GM19193 (cell line): ENCODE results near the gene ZSCAN29.

Source experiments
- POLR2A ChIP-seq: IDR thresholded peaks from 4 replicates; pipeline ENCODE4 v1.6.1; 2011; ENCODE audit not compliant: insufficient read depth, insufficient read length; ENCODE audit errors: extremely low read depth

ZSCAN29 gene

DNA sequence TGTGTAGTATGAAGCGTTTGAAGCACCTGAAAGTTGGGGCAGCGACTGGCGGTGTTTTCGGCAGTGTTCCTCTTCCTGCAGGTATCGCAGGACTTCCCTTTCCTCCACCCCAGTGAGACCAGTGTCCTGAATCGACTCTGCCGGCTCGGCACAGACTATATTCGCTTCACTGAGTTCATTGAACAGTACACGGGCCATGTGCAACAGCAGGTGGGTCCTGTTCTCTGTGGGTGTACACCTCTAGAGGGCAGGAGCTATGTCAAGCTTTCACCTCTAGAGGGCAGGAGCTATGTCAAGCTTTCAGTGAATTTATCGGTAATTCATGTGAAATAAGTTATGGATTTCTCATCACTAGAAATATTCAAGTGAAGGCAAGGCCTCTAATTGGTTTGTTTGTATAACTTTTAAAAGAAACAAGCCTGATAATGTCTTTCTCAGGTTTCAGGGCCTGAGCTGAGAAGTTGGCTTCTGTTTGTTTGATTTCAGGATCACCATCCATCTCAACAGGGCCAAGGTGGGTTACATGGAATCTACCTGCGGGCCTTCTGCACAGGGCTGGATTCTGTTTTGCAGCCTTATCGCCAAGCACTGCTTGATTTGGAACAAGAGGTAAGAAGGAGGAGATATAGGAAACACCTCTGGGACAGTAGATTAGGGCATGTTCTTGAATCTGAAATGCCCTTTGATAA lies 5.3 kb upstream of the ZSCAN29 start:
- no peak for TF ChIP-seq POLR2A

GRCh38 chr15:43370310-43370974 lies 401 bp downstream of the ZSCAN29 start:
- no peak for TF ChIP-seq POLR2A

GRCh38 chr15:43361313-43361903 lies 9.4 kb downstream of the ZSCAN29 start:
- no peak for TF ChIP-seq POLR2A

DNA sequence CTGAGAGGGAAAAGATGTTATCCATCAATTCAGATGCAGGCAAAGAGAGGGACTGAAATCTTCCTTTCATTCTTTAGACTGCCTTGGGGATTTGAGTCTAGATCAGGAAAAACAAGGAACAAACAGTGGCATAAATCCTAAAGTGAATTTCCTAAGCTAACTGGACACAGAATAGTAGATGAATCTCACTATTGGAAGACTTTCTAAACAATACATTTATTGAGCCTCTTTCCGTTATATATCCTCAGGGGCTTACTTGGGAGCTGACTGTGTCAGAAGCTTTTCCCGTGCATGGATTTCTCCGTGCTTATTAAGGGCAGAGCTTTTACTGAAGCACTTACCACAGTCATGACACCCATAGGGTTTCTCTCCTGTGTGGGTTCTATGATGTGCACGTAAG lies 10.0 kb downstream of the ZSCAN29 start:
- TF ChIP-seq POLR2A, result no peak

- no peak for TF ChIP-seq POLR2A
Observed at GRCh38 chr15:43352693-43353382, 18.0 kb downstream of the ZSCAN29 start.

DNA sequence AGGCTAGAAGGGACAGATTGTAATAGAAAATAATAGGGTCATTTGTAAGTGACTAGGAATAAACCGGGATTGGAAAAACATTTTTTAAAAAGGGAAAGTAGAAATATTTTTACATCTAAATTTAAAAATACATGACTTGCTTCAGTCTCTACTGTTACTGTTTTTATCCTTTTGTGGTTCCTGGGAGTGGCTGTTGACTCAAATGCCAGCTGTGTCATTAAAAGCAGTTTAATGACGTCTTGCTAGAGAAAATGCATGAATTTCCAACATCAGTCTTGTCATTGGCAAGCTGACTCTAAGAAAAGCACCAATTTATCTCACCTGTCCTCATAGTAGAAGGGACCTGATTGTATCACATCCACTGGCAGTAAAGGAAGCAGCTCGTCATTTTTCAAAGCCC lies 23.7 kb downstream of the ZSCAN29 start:
- no peak for TF ChIP-seq POLR2A

DNA sequence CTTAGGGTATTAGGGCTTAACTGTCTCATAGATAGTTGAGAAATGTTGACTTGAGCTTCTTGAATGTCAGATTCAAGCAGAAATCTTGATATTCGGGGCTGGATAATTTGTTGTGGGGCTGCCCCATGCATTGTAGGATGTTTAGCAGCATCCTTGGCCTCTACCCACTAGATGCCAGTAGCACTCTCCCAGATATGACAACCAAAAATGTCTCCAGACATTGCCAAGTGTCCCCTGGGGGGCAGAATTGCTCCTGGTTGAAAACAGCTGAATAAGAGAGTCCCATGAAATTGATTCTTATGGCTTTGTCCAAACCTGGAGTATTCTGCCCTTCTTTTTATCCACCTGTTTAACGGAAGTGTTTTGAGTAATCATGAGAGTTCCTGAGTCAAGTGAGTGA lies 24.5 kb downstream of the ZSCAN29 start:
- no peak for TF ChIP-seq POLR2A

DNA sequence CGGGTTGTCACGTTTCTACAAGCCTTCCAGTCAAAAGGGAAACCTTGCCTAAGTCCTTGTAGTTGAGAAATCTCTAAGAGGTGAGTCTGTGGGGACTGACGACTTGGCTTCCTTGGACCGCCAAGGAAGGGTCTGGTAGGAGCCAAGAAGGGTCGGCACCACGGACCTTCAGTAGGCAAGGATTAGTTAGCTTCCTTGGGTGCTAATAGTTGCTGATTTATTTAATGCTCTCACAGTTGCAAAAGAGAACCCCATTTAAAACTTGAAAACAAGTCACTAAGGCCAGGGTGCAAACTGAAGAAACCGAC lies 40.1 kb downstream of the ZSCAN29 start:
- TF ChIP-seq POLR2A, result no peak

DNA sequence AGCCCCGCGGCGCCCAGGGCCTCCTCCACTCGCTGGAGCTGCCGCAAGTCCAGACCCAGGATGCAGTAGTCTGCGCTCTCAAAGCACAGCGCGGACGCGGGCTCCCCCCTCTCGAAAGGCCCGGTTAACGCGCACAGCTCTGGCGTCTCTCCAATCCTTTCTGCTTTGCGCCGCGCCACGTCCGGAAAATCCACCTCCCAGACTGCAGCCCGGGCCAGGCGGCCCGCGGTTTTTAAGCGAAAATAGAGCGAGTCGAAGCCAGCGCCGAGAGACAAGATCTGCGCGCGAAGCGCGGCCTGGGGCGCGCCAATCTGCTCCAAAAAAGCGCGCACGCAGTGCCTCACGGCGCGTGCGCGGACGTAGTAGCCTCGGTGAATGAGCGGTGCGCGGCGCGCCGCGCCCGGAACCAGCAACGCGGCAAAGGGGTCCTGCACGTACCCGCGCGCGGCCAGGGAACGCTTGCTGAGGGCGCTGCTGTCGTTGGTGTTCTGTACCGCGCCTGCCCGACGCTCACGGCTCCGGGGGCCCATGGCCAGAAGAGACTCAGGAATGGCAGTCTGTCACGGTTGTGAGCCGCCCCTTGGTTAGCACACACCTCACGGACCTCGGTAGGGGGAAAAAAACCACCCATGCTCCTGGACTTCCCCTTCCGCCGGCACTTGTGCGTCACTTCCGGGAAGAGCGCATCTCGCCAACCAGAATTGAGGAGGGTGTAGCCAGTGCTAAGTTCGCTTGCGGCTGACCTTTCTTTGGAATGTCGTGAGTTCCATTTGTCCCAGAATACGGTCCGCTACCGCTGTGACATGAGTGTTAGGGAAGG lies 40.7 kb downstream of the ZSCAN29 start, which contains the start of gene LCMT2:
Gene LCMT2, minus strand, starts transcription at position 614 of the 820 bp plus-strand sequence. Its CDS starts 84 bp downstream, at position 530.
- TF ChIP-seq POLR2A, result peak; percentile 94

GRCh38 chr15:43329217-43329959 lies 41.5 kb downstream of the ZSCAN29 start:
- no peak for TF ChIP-seq POLR2A

GRCh38 chr15:43325039-43325684 lies 45.7 kb downstream of the ZSCAN29 start:
- no peak for TF ChIP-seq POLR2A

DNA sequence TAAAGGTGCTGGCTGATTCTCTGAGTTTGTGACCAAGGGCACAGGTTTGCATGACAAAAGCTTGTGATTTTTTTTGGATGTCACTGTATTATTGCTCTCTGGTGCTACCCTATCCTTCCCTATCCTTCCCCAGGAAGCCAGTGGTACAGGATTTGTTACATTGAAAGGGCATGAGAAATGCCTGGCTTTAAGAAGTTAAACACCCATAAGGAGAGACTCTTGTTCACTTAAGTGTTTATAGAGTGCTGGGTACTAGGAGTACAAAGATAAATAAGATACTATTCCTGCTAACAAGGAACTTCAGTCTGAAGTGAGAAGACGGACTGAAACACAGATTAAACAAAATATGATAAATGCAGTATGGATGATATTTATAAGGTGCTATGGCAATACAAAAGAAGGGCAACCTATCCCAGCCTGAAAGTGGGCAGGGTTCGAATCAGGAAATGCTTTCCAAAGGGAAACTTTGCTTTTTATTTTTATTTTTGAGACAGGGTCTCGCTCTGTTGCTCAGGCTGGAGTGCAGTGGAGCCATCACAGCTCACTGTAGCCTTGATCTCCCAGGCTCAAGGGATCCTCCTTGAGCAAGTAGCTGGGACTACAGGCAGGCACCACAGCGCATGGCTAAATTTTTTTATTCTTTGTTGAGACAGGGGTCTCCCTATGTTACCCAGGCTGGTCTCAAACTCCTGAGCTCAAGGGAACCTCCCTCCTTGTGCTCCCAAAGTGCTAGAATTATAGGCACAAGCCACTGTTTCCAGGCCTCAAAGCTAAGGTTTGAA lies 51.7 kb downstream of the ZSCAN29 start:
- no peak for TF ChIP-seq POLR2A
